NCI-H774 (cell line): Measurements from ENCODE around the gene ADIPOR2.

Source experiments
- DNase-seq: peaks from one replicate; lab custom pipeline; 2025; lab: John Stamatoyannopoulos, UW

The ADIPOR2 gene

GRCh38 chr12:1830981-1831963 lies 140.4 kb downstream of the ADIPOR2 start:
- DNase-seq = no peak

GRCh38 chr12:1832801-1833595 lies 142.1 kb downstream of the ADIPOR2 start:
- DNase-seq = no peak

GRCh38 chr12:1833596-1834028 lies 142.7 kb downstream of the ADIPOR2 start:
- DNase-seq = no peak

GRCh38 chr12:1834186-1834925 lies 143.5 kb downstream of the ADIPOR2 start:
- DNase-seq = no peak

- no peak for DNase-seq
These were observed 144.6 kb downstream of the ADIPOR2 start for GRCh38 chr12:1835211-1836131.

- DNase-seq = no peak
These were observed 145.5 kb downstream of the ADIPOR2 start for GRCh38 chr12:1836241-1836803.

- no peak for DNase-seq
These were observed 146.1 kb downstream of the ADIPOR2 start for GRCh38 chr12:1836854-1837421.

GRCh38 chr12:1837541-1838204 lies 146.8 kb downstream of the ADIPOR2 start:
- DNase-seq = no peak
